Panc1 (cell line): Measurements from ENCODE around the gene LCOR. TPM values are rescaled to one million over a fixed set of nuclear protein-coding genes. Genes with fewer than 3 reads are reported as not detected.

Experiments used
- ATAC-seq: fragments of 200-7000 bp; cut with Tn5 transposase; 2 replicates; pipeline ENCODE4 v1.9.1; 2020; ENCODE audit warnings: mild to moderate bottlenecking, moderate library complexity
- BruUV-seq: library from RNA; stranded (reverse); fragments of 400-500 nt; replicated peaks from 2 replicates; lab custom pipeline; 2021; lab: Mats Ljungman, UMichigan
- CTCF ChIA-PET: fragments of 300-600 bp; sonication (Branson Sonifier 250); formaldehyde crosslinking; loops from one replicate; lab custom pipeline; 2022; ENCODE audit warnings: antibody characterized with exemption; lab: Charles Lee
- POLR2A ChIA-PET: fragments of 300-600 bp; sonication (Branson Sonifier 250); formaldehyde crosslinking; loops from one replicate; lab custom pipeline; 2022; ENCODE audit warnings: antibody characterized with exemption; lab: Charles Lee
- DNase-seq: peaks from one replicate; pipeline ENCODE4 v3.0.0-alpha.2; 2010; ENCODE audit warnings: low read depth, low spot score
- H3K27ac ChIP-seq: 2 replicates; pipeline ENCODE4 v1.5.1; 2011; ENCODE audit warnings: mild to moderate bottlenecking, low read length, inconsistent platforms
- H3K27me3 ChIP-seq: fragments of 200-500 bp; sonication (Bioruptor generic); 2 replicates; pipeline ENCODE4 v1.6.0; 2014; ENCODE audit warnings: low read length, inconsistent platforms; ENCODE audit not compliant: control insufficient read depth, insufficient read depth
- H3K36me3 ChIP-seq: fragments of 200-500 bp; sonication (Bioruptor generic); 2 replicates; pipeline ENCODE4 v1.5.1; 2014; ENCODE audit warnings: inconsistent platforms, mild to moderate bottlenecking, low read length, moderate library complexity; ENCODE audit not compliant: control insufficient read depth, insufficient read depth
- H3K4me1 ChIP-seq: 2 replicates; pipeline ENCODE4 v1.5.1; 2011; ENCODE audit warnings: inconsistent platforms, mild to moderate bottlenecking, low read length, moderate library complexity; ENCODE audit not compliant: control insufficient read depth, insufficient read depth
- H3K4me3 ChIP-seq, 2 experiments: 2 replicates each; pipeline ENCODE4 v1.5.1; 2011 to 2012; ENCODE audit warnings: low read depth in 2 of 2, low read length in 2 of 2, mild to moderate bottlenecking in 2 of 2, inconsistent platforms in 1 of 2, moderate library complexity in 1 of 2
- H3K9me3 ChIP-seq: fragments of 200-500 bp; sonication (Bioruptor generic); 2 replicates; pipeline ENCODE4 v1.5.1; 2014; ENCODE audit warnings: low read depth, mild to moderate bottlenecking, inconsistent platforms, low read length, moderate library complexity; ENCODE audit not compliant: control insufficient read depth, insufficient read depth
- POLR2AphosphoS5 ChIP-seq: IDR thresholded peaks from 2 replicates; pipeline ENCODE4 v1.6.1; 2012; ENCODE audit warnings: mild to moderate bottlenecking, low read depth, low read length, moderate library complexity
- SIN3A ChIP-seq: IDR thresholded peaks from 2 replicates; pipeline ENCODE4 v1.6.1; 2012; ENCODE audit warnings: low read depth, mild to moderate bottlenecking, low read length, moderate library complexity, borderline replicate concordance; ENCODE audit not compliant: insufficient read depth
- TCF7L2 ChIP-seq: IDR thresholded peaks from 2 replicates; pipeline ENCODE4 v1.6.1; 2011; ENCODE audit warnings: mild to moderate bottlenecking, low read depth, low read length, inconsistent platforms
- in situ Hi-C: cut with HindIII; loops from 2 replicates; pipeline ENCODE4 v1.10.0; 2016; ENCODE audit warnings: low sequenced_read_pairs, low pct_unique_long_range_greater_than_20kb
- intact Hi-C: fragments of 100-400 bp; cut with micrococcal nuclease; formaldehyde crosslinking; loops from one replicate; pipeline ENCODE4 v1.10.0; 2022; ENCODE audit not compliant: unreplicated experiment
- total RNA-seq: library from RNA; stranded (reverse); gene quantifications from one replicate; pipeline ENCODE4 v1.2.1, GENCODE V29; 2021; ENCODE audit not compliant: unreplicated experiment
- TF ChIP-seq, protein P1 (sequence below): fragments of 450-650 bp; IDR thresholded peaks from 2 replicates; pipeline ENCODE4 v1.5.1; 2017; ENCODE audit warnings: mild to moderate bottlenecking
- TF ChIP-seq, protein P2 (sequence below), 2 experiments: IDR thresholded peaks; 2 replicates each; pipeline ENCODE4 v1.6.1; 2011 to 2012; ENCODE audit warnings: low read depth in 2 of 2, control low read depth in 1 of 2, low read length in 1 of 2, mild to moderate bottlenecking in 1 of 2, moderate library complexity in 1 of 2; ENCODE audit not compliant: insufficient read depth in 1 of 2

LCOR gene
- total RNA-seq, 1 experiment from 2014 or later: 58.0 TPM

DNA sequence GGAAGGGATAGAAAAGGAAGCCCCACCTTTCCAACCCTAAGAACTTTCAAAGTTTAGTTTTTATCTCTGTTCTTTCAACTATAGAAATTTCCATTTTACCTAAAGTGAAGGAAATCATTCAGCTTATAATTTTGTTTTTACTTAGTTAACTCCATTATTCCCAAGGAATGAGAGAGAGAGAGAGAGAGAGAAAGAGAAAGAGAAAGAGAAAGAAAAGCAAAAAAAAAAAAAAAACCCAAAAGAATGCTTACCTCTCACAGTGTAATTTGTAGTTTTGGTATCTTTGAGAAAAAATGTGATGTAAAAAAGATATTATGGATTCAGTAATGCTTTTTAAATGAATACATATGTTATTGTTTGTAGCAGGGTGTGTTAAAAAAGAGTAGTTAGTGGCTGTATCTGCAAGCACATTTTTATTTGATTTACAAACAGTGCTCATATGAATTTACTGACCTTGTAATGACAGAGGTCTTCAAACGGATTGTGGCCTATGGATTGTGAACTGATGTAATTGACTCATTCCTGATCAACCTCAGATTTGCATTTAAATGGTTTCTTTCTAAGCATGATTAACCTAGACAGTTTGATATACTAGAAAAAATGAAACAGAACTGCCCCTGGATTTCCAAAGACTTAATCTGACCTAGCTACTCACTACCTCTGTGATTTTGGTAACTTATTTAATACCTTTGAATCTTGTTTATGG, 64.9 kb downstream of the LCOR start:
- POLR2A ChIA-PET: interaction anchor here (0.6 to 0.7 kb wide), 2 partner anchors 26 to 87 kb away, joined by 7 to 18 read pairs; no protein-coding TSS in a partner anchor

GRCh38 chr10:96902117-96902516, 70.0 kb downstream of the LCOR start:
- CTCF ChIA-PET: no interaction called here
- H3K4me3 ChIP-seq: no peak overlapping the region
- H3K27me3 ChIP-seq: no peaks in the 10 kb centered on the region
- in situ Hi-C loops: no loop called here
- peaks cover 5% of the 10 kb centered on the region for H3K4me1 ChIP-seq
- no peaks in the 10 kb centered on the region for H3K9me3 ChIP-seq
- ATAC-seq (no peak), DNase-seq (no peak)
- TF ChIP-seq, protein P1, sequence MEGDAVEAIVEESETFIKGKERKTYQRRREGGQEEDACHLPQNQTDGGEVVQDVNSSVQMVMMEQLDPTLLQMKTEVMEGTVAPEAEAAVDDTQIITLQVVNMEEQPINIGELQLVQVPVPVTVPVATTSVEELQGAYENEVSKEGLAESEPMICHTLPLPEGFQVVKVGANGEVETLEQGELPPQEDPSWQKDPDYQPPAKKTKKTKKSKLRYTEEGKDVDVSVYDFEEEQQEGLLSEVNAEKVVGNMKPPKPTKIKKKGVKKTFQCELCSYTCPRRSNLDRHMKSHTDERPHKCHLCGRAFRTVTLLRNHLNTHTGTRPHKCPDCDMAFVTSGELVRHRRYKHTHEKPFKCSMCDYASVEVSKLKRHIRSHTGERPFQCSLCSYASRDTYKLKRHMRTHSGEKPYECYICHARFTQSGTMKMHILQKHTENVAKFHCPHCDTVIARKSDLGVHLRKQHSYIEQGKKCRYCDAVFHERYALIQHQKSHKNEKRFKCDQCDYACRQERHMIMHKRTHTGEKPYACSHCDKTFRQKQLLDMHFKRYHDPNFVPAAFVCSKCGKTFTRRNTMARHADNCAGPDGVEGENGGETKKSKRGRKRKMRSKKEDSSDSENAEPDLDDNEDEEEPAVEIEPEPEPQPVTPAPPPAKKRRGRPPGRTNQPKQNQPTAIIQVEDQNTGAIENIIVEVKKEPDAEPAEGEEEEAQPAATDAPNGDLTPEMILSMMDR: no peak
- no peak for TF ChIP-seq TCF7L2
- TF ChIP-seq, protein P2, sequence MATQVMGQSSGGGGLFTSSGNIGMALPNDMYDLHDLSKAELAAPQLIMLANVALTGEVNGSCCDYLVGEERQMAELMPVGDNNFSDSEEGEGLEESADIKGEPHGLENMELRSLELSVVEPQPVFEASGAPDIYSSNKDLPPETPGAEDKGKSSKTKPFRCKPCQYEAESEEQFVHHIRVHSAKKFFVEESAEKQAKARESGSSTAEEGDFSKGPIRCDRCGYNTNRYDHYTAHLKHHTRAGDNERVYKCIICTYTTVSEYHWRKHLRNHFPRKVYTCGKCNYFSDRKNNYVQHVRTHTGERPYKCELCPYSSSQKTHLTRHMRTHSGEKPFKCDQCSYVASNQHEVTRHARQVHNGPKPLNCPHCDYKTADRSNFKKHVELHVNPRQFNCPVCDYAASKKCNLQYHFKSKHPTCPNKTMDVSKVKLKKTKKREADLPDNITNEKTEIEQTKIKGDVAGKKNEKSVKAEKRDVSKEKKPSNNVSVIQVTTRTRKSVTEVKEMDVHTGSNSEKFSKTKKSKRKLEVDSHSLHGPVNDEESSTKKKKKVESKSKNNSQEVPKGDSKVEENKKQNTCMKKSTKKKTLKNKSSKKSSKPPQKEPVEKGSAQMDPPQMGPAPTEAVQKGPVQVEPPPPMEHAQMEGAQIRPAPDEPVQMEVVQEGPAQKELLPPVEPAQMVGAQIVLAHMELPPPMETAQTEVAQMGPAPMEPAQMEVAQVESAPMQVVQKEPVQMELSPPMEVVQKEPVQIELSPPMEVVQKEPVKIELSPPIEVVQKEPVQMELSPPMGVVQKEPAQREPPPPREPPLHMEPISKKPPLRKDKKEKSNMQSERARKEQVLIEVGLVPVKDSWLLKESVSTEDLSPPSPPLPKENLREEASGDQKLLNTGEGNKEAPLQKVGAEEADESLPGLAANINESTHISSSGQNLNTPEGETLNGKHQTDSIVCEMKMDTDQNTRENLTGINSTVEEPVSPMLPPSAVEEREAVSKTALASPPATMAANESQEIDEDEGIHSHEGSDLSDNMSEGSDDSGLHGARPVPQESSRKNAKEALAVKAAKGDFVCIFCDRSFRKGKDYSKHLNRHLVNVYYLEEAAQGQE (IDR thresholded peaks at IDR 0.05; ENCODE audit: insufficient read depth in 1 of 2, low read depth in 2 of 2, low read length in 1 of 2): no peak
- no peak for TF ChIP-seq POLR2AphosphoS5
- TF ChIP-seq SIN3A: no peak
- intact Hi-C loops: no loop called here
- H3K36me3 ChIP-seq: no peaks in the 10 kb centered on the region
- POLR2A ChIA-PET: no interaction called here
- no peak overlapping the region for H3K27ac ChIP-seq
- BruUV-seq: no TSS peak

More for the DNA sequence above, 64.9 kb downstream of the LCOR start:
- peaks cover 5% of the 10 kb centered on the region; the same call in 1 of the 2 replicates for H3K9me3 ChIP-seq
- H3K27me3 ChIP-seq: no peaks in the 10 kb centered on the region
- H3K4me1 ChIP-seq: no peaks in the 10 kb centered on the region; the same call in 1 of the 2 replicates
- no peaks in the 10 kb centered on the region for H3K36me3 ChIP-seq
- TF ChIP-seq SIN3A (no peak), POLR2AphosphoS5 (no peak), TCF7L2 (no peak)
- TF ChIP-seq, protein P2 (IDR thresholded peaks at IDR 0.05; ENCODE audit: insufficient read depth in 1 of 2, low read depth in 2 of 2, low read length in 1 of 2): no peak
- TF ChIP-seq, protein P1: no peak
- H3K27ac ChIP-seq: no peak overlapping the region
- ATAC-seq (no peak), DNase-seq (no peak)
- BruUV-seq: no TSS peak
- CTCF ChIA-PET: no interaction called here
- in situ Hi-C loops (no loop called here), intact Hi-C loops (no loop called here)
- no peak overlapping the region for H3K4me3 ChIP-seq
